ENCODE results near the gene HAS3. TPM values are rescaled to one million over a fixed set of nuclear protein-coding genes. Genes with fewer than 3 reads are reported as not detected.

The HAS3 gene
- total RNA-seq, 1 experiment from 2014 or later, result 6.9 TPM

DNA sequence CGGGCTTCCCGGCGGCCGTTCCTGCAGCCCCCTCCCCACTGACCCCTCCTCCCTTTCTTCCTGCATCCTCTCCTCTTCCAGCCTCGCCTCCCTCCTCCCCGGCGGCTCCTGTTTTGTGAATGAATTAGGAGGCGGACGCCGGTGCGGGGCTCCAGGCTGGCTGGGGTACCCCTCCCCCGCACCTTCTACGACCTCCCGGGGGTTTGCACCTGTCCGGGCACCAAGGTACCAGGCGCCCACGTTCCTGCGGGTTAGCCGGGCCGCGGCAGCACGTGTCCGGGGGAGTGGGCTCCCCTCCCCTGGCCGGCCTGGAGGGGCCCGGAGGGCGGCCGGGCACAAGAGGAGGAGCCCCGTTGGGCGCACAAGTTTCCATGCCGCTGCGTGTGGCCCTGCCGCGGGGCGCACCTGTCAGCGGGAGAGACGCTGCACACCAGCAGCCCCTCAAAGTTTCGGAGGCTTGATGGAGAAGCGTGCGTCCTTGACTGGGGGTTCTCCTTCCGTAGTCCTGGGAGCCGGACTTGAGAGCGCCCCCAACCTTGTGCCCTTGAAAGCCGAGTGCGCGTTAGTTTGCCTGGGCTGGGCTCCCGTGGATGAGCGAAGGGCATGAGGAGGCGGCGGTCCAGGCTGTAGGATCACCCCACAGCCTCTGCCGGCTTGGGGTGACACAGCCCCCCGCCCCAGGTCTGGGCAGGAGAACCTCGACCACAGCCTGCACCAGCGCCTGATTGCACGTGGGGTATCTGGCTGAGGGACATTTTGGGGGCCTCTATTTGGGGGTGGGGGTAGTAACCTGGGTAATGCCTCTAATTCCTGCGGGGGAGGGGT, 1.2 kb downstream of the HAS3 start:
- Histone ChIP-seq H3K27ac (ENCODE audit: low read length) (0 out of 2 replicates have a peak overlapping the region, but pooled peaks have one; percentile 39), H3K4me3 (ENCODE audit: low read depth in 2 of 2, low read length in 2 of 2) (peak overlapping the region; percentile 58 to 64), H3K36me3 (ENCODE audit: control insufficient read depth, insufficient read depth, low read length) (no peaks in the 10 kb centered on the region), H3K4me1 (ENCODE audit: control insufficient read depth, insufficient read depth, low read length) (peaks cover 17% of the 10 kb centered on the region), H3K27me3 (ENCODE audit: control insufficient read depth, insufficient read depth, low read length) (no peaks in the 10 kb centered on the region), H3K9me3 (ENCODE audit: control insufficient read depth, insufficient read depth, low read depth, low read length) (no peaks in the 10 kb centered on the region)
- in situ Hi-C loops (cut with HindIII; ENCODE audit: low pct_unique_long_range_greater_than_20kb, low sequenced_read_pairs), result no loop called here
- POLR2A ChIA-PET, result no interaction called here
- no peak for TF ChIP-seq POLR2AphosphoS5 (IDR thresholded peaks at IDR 0.05; ENCODE audit: low read depth, low read length)
- TF ChIP-seq, protein P1, sequence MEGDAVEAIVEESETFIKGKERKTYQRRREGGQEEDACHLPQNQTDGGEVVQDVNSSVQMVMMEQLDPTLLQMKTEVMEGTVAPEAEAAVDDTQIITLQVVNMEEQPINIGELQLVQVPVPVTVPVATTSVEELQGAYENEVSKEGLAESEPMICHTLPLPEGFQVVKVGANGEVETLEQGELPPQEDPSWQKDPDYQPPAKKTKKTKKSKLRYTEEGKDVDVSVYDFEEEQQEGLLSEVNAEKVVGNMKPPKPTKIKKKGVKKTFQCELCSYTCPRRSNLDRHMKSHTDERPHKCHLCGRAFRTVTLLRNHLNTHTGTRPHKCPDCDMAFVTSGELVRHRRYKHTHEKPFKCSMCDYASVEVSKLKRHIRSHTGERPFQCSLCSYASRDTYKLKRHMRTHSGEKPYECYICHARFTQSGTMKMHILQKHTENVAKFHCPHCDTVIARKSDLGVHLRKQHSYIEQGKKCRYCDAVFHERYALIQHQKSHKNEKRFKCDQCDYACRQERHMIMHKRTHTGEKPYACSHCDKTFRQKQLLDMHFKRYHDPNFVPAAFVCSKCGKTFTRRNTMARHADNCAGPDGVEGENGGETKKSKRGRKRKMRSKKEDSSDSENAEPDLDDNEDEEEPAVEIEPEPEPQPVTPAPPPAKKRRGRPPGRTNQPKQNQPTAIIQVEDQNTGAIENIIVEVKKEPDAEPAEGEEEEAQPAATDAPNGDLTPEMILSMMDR (IDR thresholded peaks at IDR 0.05), result no peak; the same call in 1 of the 2 replicates
- TF ChIP-seq TCF7L2 (IDR thresholded peaks at IDR 0.05; ENCODE audit: low read depth, low read length), result no peak
- CTCF ChIA-PET, result no interaction called here
- peak; percentile 26; the same call in 1 of the 2 replicates for ATAC-seq
- intact Hi-C loops (cut with micrococcal nuclease; ENCODE audit: unreplicated experiment), result loop anchor here (5.0 kb wide), 1 partner anchor 204 kb away; no protein-coding TSS in a partner anchor
- DNase-seq (ENCODE audit: low read depth, low spot score), result no peak
- no TSS peak for BruUV-seq (replicated peaks)

DNA sequence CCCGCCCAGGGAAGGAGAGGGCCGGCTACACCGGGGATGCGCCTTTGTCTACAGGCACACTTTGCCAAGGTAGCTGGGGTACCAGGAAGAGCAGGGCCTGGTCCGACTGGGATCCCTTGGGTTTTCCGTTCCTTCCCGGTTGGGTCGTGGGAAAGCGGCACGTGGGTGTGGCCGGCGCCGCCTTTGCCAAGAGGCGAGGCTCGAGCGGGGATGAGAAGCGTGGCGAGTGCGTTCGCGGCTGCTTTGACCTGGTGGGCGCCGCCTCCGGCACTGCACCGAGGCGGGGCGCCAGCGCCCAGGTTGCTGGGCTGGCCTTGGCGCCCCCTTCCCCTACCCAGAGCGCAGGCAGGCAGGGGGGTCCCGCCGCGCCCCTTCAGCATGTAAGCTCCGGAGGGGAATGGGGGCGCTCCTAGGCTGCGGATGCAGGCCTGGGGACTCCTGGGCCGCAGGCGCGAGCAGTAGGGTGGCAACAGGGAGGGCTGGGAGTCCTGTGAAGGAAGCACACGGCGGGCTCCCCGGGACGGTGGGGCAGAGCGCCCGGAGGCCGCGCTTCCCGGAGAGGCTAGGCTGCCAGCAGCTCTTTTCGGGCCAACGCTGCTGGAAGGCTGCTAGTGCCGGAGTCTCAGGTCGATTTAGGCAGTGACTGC, 2.0 kb downstream of the HAS3 start:
- Histone ChIP-seq H3K4me3 (ENCODE audit: low read depth in 2 of 2, low read length in 2 of 2) (peak overlapping the region; percentile 58 to 64), H3K27ac (ENCODE audit: low read length) (no peak overlapping the region), H3K9me3 (ENCODE audit: control insufficient read depth, insufficient read depth, low read depth, low read length) (no peaks in the 10 kb centered on the region), H3K27me3 (ENCODE audit: control insufficient read depth, insufficient read depth, low read length) (no peaks in the 10 kb centered on the region), H3K36me3 (ENCODE audit: control insufficient read depth, insufficient read depth, low read length) (no peaks in the 10 kb centered on the region), H3K4me1 (ENCODE audit: control insufficient read depth, insufficient read depth, low read length) (peaks cover 17% of the 10 kb centered on the region)
- ATAC-seq, result peak; percentile 16
- BruUV-seq (replicated peaks), result no TSS peak
- intact Hi-C loops (cut with micrococcal nuclease; ENCODE audit: unreplicated experiment), result loop anchor here (5.0 kb wide), 1 partner anchor 205 kb away; no protein-coding TSS in a partner anchor
- no peak for DNase-seq (ENCODE audit: low read depth, low spot score)
- in situ Hi-C loops (cut with HindIII; ENCODE audit: low pct_unique_long_range_greater_than_20kb, low sequenced_read_pairs), result no loop called here
- POLR2A ChIA-PET, result no interaction called here
- TF ChIP-seq, protein P1 (IDR thresholded peaks at IDR 0.05), result peak; percentile 13; the same call in 1 of the 2 replicates
- TF ChIP-seq SIN3A (IDR thresholded peaks at IDR 0.05; ENCODE audit: borderline replicate concordance, insufficient read depth, low read depth, low read length), result no peak
- CTCF ChIA-PET, result no interaction called here

DNA sequence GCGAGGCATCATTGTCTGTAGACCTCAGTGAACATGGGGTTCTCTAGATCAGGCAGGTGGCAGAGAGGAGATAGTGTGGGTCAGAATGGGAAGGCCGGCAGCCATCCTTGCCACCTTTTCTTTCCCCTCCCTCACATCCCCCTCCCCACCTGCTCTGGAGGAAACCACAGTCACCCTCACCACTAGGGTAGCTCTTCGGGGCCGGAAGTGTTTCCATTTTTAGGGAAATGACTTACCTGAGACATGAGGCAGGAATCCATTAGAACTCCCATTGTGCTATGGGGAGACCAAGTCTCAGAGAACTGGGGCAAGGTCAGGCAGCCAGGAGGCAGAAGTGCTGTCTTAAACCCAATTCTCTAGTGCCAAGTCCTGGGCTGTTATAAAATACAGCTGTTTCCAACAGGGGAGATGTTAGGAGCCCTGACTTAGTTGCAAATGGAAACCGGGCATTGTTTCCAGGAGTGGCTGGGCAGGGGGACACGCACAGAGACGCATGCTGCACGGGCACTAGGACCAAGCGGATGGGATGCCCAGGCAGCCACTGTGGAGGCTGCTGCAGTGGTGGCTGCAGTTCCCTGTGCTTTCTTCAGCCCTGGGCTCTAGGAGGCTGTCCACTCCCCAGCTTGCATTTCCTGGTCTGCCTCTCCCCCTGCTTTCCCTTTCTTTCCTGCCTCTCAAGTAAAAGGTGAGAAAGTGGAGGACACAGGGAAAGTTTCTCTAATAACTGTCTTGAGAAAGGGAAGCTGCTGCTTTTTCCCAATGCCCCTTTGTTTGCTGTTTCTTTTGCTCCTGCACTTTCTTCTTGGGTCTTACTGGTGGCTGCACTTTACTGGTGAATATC, 2.8 kb downstream of the HAS3 start:
- CTCF ChIA-PET, result no interaction called here
- no peak overlapping the region for H3K27ac ChIP-seq (ENCODE audit: low read length)
- no peaks in the 10 kb centered on the region for H3K36me3 ChIP-seq (ENCODE audit: control insufficient read depth, insufficient read depth, low read length)
- H3K4me1 ChIP-seq (ENCODE audit: control insufficient read depth, insufficient read depth, low read length), result peaks cover 19% of the 10 kb centered on the region
- H3K9me3 ChIP-seq (ENCODE audit: control insufficient read depth, insufficient read depth, low read depth, low read length), result no peaks in the 10 kb centered on the region
- intact Hi-C loops (cut with micrococcal nuclease; ENCODE audit: unreplicated experiment) (loop anchor here (5.0 kb wide), 1 partner anchor 206 kb away; no protein-coding TSS in a partner anchor), in situ Hi-C loops (cut with HindIII; ENCODE audit: low pct_unique_long_range_greater_than_20kb, low sequenced_read_pairs) (no loop called here)
- POLR2A ChIA-PET, result no interaction called here
- TF ChIP-seq POLR2AphosphoS5 (IDR thresholded peaks at IDR 0.05; ENCODE audit: low read depth, low read length), result no peak
- TF ChIP-seq, protein P1 (IDR thresholded peaks at IDR 0.05), result no peak
- no peak for TF ChIP-seq SIN3A (IDR thresholded peaks at IDR 0.05; ENCODE audit: borderline replicate concordance, insufficient read depth, low read depth, low read length)
- no peak for TF ChIP-seq TCF7L2 (IDR thresholded peaks at IDR 0.05; ENCODE audit: low read depth, low read length)
- TF ChIP-seq, protein P2, sequence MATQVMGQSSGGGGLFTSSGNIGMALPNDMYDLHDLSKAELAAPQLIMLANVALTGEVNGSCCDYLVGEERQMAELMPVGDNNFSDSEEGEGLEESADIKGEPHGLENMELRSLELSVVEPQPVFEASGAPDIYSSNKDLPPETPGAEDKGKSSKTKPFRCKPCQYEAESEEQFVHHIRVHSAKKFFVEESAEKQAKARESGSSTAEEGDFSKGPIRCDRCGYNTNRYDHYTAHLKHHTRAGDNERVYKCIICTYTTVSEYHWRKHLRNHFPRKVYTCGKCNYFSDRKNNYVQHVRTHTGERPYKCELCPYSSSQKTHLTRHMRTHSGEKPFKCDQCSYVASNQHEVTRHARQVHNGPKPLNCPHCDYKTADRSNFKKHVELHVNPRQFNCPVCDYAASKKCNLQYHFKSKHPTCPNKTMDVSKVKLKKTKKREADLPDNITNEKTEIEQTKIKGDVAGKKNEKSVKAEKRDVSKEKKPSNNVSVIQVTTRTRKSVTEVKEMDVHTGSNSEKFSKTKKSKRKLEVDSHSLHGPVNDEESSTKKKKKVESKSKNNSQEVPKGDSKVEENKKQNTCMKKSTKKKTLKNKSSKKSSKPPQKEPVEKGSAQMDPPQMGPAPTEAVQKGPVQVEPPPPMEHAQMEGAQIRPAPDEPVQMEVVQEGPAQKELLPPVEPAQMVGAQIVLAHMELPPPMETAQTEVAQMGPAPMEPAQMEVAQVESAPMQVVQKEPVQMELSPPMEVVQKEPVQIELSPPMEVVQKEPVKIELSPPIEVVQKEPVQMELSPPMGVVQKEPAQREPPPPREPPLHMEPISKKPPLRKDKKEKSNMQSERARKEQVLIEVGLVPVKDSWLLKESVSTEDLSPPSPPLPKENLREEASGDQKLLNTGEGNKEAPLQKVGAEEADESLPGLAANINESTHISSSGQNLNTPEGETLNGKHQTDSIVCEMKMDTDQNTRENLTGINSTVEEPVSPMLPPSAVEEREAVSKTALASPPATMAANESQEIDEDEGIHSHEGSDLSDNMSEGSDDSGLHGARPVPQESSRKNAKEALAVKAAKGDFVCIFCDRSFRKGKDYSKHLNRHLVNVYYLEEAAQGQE (IDR thresholded peaks at IDR 0.05; ENCODE audit: insufficient read depth in 1 of 2, low read depth in 2 of 2, low read length in 1 of 2), result no peak
- DNase-seq (ENCODE audit: low read depth, low spot score) (no peak), ATAC-seq (no peak)
- no TSS peak for BruUV-seq (replicated peaks)
- H3K4me3 ChIP-seq (ENCODE audit: low read depth in 2 of 2, low read length in 2 of 2), result peak overlapping the region; percentile 58 to 64; a peak in 3 of 4 replicates
- no peaks in the 10 kb centered on the region for H3K27me3 ChIP-seq (ENCODE audit: control insufficient read depth, insufficient read depth, low read length)
